GM18526 (cell line): ENCODE measurements around the gene EHBP1.

Experiments used
- POLR2A ChIP-seq: IDR thresholded peaks from 3 replicates; pipeline ENCODE4 v1.6.1; 2011; ENCODE audit not compliant: insufficient read length; ENCODE audit errors: extremely low read depth

EHBP1 gene

DNA sequence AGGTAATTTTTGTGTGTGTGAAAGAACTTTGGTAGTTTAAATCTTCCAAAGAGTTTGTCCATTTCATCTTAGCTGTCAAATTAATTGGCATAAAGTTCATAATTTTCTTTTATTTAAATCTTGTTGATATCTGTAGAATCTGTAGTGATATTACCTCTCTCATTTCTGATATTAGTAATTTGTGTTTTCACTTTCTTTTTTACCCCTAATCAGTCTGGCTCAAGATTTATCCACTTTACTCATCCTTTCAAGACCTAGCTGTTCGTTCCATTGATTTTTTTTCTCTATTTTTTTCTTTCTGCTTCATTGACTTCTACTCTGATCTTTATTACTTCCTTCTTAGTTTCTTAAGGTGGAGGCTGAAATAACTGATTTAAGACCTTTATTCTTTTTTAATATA, 202.6 kb downstream of the EHBP1 start:
- no peak for TF ChIP-seq POLR2A

DNA sequence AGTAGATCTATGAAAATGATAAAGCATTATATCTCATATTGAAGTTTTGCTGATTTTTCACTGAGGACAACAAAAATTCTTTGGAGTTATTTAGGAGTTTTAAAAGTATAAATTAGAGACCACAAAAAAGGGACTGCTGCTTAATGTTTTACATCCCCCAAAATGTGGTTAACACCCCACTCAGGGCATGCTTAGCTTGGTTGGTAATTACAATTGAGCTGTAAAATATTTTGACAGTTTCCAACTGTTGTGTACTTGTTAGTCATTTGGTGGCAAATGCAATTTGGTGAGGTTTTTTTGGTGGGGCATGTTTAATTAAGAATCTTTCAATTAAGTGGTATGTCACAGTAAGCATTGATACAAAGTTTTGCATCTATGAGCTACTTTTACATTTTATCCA, 207.8 kb downstream of the EHBP1 start:
- no peak for TF ChIP-seq POLR2A

DNA sequence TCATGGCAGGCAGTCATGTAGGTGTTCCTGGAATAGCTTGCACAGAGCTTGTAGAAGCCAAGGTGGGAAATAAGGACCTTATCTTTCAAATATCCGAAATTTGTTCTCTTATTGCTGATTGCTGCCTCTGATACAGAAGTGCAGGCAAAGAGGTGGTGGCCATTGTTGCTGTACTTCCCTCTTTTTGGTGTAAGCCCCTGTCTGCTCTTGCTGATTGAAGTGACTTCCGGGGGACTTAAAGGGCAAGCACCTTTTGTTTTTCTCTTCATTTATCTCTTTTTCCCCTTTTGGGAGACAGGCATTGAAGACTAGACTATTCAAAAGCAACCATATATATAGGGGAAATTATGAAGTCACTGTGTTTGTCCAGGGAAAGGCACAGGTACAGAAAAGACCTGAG, 213.5 kb downstream of the EHBP1 start:
- TF ChIP-seq POLR2A: no peak

DNA sequence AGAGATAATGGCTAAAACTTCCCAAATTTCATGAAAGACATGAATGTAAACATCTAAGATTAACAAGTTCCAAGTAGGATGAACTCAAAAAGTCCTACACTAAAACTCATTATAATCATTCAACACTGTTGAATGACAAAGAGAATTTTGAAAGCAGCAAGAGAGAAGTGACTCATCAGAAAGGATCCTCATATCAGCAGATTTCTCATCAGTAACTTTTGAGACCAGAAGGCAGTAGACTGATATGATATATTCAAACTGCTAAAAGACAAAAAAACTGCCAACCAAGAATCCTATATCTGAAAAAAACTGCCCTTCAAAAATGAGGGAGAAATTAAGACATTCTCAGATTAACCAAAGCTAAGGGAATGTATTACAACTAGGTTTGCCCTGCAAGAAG, 214.6 kb downstream of the EHBP1 start:
- TF ChIP-seq POLR2A: no peak

DNA sequence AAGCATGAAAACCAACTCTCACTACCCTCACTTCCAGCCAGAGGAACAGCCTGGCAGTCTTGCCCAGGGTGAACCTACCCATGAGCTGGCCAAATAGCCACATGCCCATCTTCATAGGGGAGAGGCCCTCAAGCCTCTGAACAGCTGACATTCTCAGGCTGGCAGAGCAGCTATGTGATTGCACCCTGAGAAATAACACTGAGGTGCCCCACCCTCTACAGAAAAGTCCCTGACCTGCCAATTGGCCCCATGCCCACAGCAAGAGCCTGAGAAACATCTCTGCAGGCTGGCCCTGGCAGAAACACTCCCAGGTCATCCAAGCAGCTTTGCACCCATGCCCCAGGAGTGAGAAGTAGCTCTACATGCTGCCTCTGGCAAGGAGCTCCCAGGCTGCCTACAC, 217.7 kb downstream of the EHBP1 start:
- TF ChIP-seq POLR2A: no peak

DNA sequence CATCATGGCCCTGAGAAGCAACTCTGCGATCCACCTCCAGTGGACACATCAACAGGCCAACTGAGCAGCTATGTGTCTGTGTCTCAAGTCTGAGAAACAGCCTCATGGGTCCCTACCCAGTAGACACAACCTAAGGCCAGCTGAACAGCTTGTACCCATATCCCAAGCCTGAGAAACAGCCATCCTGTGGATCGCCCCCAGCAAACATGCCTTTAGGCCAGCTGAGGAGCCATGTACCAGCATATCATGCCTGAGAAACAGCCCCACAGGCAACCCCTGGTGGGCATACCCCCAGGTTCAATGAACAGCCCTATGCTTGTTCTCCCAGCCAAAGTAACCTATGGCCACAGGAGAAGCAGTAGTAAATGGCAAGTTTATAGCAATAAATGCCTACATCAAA, 218.4 kb downstream of the EHBP1 start:
- no peak for TF ChIP-seq POLR2A

DNA sequence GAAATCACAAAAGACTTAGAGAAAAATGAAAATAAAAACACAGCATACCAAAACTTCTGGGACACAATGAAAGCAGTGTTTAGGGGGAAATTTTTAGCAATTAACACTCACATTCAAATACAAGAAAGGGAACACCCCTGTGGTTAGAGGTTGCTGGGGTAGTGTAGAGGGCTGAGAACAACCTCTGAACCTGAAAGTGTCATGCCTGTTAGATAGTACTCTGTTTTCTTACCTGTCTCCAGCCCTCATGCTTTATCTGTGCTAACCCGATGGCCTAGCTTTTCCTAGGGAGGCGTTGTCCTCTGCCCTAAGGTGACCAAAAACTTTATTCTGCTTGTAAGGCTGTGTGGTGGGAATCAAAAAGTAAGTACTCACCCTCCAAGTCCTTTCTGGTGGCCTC, 222.5 kb downstream of the EHBP1 start:
- TF ChIP-seq POLR2A: no peak

DNA sequence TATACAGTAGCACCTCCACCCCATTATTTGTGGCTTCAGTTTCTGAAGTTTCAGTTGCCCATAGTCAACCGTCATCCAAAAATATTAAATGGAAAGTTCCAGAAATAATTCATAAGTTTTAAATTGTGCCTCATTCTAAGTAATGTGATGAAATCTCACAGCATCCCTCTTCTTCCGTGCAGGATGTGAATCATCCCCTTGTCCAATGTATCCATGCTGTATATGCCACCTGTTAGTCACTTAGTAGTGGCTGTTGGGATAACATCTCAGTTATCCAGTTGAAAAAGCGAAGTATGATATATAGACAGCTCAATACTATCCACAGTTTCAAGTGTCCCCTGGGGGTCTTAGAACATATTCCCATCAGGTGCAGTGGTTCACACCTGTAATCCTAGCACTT, 226.0 kb downstream of the EHBP1 start:
- TF ChIP-seq POLR2A: no peak

DNA sequence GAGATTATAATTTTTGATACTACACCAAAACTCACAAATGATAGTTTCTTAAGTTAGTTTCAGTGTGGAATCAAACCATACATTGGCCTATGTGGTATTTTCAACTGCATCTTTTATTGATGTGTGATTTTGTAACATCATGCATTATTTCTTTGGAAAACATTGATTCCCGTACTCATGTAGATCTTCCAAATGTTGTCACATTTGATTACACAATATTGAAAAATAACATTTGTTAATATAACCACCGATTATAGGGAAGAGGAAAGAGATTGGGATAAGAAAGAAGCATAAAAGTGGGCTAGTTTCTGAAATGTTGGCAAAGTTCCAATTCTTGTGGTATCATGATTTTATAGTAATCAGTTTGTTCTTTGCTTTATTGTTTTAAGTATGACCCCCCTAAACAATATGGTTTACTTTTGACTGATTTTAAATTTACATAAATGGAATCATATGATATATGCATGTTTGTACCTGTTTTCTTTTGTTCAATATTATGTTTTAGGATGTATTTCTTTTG, 227.9 kb downstream of the EHBP1 start:
- no peak for TF ChIP-seq POLR2A

DNA sequence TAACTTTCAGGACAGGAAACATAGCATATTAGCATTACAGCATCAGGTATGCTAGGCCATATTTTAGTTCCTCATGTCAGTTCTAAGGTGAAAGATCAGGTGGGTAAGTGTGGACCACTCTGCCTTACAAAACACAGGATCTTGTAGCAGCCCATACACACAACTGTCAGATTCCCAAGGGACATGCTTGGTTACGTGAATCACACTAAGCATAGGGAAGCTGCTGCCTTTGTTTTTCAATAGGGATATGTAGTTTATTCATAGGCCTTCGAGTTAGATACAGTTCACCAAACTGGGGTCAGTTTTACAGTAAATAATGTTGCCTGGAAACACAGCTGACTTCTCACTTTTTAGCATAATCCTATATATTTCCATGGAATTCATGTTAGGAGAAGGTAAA, 229.0 kb downstream of the EHBP1 start:
- TF ChIP-seq POLR2A: no peak

DNA sequence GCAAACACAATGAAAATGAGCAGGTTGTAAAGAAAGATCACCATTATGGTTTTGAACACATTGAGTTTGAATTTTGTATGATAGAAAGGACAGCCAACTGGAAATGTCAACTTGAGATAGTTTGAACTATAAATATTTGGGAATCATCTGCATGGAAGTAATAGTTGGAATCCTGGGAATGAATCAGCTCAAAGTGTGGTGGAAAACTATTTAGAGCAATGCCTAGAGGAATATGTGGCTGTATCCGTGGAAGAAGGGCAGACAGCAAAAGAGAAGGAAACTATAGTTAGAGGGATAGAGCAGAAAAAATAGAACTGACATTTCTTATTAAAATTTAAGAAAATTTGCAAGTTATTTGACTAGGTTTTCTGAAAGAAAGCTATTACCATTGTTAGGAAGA, 232.6 kb downstream of the EHBP1 start:
- no peak for TF ChIP-seq POLR2A

DNA sequence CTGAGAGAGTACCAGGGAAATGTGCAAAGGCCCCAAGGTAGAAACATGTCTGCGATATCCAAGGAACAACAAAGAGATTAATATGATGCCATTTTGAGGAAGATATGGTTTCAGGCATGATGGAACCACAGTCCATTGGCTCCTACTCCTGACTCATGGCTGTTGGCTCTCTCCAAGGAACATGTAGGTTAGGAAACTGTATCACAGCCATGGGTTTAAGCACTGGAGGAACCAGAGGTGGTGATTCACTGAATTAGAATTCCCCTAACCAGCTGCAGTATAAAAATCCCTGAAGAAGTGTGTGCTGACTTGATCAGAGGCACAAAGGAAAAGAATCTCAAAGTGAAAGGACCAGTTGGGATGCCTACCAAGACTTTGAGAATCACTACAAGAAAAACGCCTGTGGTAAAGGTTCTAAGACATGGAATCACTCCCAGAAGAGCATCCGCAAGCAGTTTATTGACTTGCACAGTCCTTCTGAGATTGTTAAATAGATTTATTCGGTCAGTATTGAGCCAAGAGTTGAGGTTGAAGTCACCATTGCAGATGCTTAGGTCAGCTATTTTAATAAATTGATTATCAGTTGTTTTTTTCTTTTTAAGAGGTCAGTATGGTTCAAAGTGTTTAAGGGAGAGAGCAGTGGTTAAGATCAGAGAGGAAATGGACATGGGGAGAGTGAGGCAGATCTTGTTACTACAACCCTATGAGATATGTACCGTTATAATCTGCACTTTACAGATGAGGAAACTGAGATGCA, 234.4 kb downstream of the EHBP1 start:
- no peak for TF ChIP-seq POLR2A

DNA sequence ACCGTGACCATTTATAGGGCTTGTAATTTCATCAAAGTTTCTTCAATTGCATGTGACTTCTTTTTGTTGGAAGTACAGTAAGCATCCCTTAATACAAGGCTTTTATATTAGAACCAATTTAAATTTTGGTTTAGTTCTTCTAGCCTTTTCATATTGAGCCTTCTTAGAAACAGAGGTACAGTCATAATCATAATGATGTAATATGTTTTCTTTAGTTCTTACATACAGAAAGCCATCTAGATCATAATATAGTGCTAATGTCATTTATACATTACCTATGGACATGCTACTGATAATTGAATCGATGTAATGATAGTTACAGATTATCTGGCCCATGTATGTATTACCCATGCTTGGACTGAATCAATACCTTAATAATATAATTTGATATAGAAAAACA, 235.2 kb downstream of the EHBP1 start:
- no peak for TF ChIP-seq POLR2A

DNA sequence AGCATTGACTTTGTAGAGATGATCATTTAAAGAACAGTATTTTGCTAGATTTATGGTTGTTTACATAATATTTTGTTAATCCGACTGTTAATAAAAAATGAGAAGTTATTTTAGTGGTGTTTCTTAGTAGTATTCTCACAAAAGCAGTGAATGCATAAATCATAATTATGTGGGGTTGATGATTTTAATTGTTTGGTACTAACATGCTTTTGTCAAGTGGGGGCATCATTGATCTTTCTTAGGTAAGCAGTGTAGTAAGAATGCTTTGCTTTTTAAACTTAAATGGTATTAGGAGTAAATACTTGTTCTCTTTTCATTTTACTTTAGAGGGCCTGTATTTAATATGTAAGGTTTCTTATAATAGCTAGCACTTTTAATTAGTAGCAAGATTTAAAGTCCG, 235.9 kb downstream of the EHBP1 start:
- no peak for TF ChIP-seq POLR2A

DNA sequence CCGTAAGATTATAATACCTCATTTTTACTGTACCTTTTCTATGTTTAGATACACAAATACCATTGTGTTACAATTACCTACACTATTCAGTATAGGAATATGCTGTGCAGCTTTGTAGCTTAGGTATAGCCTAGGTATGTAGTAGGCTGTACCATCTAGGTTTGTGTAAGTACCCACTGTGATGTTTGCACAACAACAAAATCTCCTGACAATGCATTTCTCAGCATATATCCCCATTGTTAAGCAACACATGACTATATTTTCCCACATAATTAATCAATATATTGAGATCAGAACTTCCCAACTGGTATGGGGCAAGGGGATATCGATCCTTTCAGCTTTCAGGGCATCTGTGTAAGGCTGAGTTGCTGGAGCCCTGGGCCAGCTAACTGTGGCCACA, 238.8 kb downstream of the EHBP1 start:
- no peak for TF ChIP-seq POLR2A

DNA sequence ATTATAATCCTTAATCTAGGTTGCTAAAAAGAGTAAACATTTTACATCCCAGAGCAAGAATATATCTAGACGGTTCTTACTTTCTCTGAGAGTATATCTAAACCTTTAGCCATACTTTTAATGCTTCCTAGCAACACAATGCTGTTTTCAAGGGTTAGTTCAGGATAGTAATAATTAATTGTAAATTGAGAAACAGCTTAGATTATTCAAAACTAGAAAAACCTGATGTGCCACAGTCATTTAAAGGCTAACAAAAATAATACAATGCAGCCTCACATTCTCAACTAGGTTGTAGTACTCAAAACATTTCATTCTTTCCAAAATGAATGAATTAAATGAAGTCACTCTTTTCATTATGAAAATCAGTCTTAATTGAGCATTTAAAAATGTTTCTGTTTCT, 241.9 kb downstream of the EHBP1 start:
- TF ChIP-seq POLR2A: no peak

DNA sequence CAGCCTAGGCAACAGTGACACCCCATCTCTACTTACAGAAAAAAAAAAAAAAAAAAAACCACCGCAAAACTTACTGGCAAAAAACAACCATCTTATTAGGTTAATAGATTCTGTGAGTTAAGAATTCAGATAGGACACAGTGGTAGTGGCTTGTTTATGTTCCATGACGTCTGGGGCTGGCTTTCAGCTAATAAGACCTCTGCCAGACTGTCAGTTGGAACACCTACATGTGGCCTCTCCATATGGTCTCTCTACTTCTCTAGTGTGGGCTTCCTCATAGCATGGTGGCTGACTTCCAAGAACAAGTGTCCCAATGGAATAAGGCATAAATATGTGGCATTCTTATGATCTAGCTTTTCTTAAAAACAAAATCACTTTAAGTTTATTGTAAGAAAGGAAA, 251.1 kb downstream of the EHBP1 start:
- TF ChIP-seq POLR2A: no peak
